Adrenal gland (tissue), 12 donors: ENCODE data around the gene EXOC3. TPM values are rescaled to one million over a fixed set of nuclear protein-coding genes. Genes with fewer than 3 reads are reported as not detected.
"Not testable (repeated sequence)": the region's sequence is repeated elsewhere in the genome, so short reads cannot be mapped to it uniquely, and the experiment has no call there.

Experiments used
- DNase-seq, 7 donors: peaks; one replicate each; pipeline ENCODE4 v3.0.0-alpha.2; 2019 to 2020
- H3K27ac ChIP-seq, 5 donors: fragments of 200-600 bp; sonication (generic) in 4 of 5; 1 replicate in 3 of 5; 2 replicates in 2 of 5; pipeline versions ENCODE4 v1.5.1 to v1.8.0; 2016 to 2020; ENCODE audit warnings: mild to moderate bottlenecking in 1 of 5
- H3K27me3 ChIP-seq: fragments of 200-600 bp; 2 replicates; pipeline ENCODE4 v1.8.0; 2021
- H3K36me3 ChIP-seq, 2 donors: fragments of 200-600 bp; replicated peaks in 1 of 2; 1 replicate in 1 of 2; 2 replicates in 1 of 2; pipeline versions ENCODE4 v1.5.1 to v1.8.0; 2018 to 2022
- H3K4me1 ChIP-seq, 2 donors: fragments of 200-600 bp; replicated peaks in 1 of 2; 1 replicate in 1 of 2; 2 replicates in 1 of 2; pipeline versions ENCODE4 v1.5.1 to v1.8.0; 2018 to 2021
- H3K4me3 ChIP-seq, 4 donors: fragments of 200-600 bp; sonication (generic) in 3 of 4; one replicate each; pipeline ENCODE4 v1.5.1; 2016 to 2018
- H3K9me3 ChIP-seq, 3 donors: fragments of 200-600 bp; sonication (generic) in 1 of 3; replicated peaks in 1 of 3; 1 replicate in 2 of 3; 2 replicates in 1 of 3; pipeline versions ENCODE4 v1.5.1 to v1.8.0; 2016 to 2021
- POLR2A ChIP-seq, 2 donors: fragments of 450-650 bp; IDR thresholded peaks; one replicate each; pipeline ENCODE4 v1.6.1; 2017; ENCODE audit warnings: antibody characterized with exemption in 2 of 2, mild to moderate bottlenecking in 2 of 2, moderate library complexity in 1 of 2
- WGBS, 4 donors: extraction: QIAGEN DNeasy Blood & Tissue Kit in 2 of 4; methylation state at CpG; one replicate each; pipeline versions ENCODE4 v1.1.5 to v1.1.7; 2013 to 2017; 5-methylcytosine and 5-hydroxymethylcytosine counted together
- intact Hi-C, 2 donors: fragments of 100-400 bp; cut with DNase I; formaldehyde crosslinking; loops; one replicate each; pipeline versions ENCODE4 v1.14.1 to v1.15.0; 2022 to 2023
- polyA plus RNA-seq, 3 donors: library from polyadenylated mRNA; stranded (reverse); fragments of 200-250 nt in 2 of 3; fragments of 350-450 nt in 1 of 3; fragmentation: Illumina TruSeq in 1 of 3; extraction: RNeasy Lipid Tissue Mini Kit (QIAGEN cat#74804) in 1 of 3; gene quantifications; one replicate each; pipeline ENCODE4 v1.2.3, GENCODE V29; 2013 to 2014
- total RNA-seq, 9 donors: library from RNA; depleted of rRNA in 4 of 9; stranded (reverse); fragments of >200 nt in 4 of 9; fragments of 120-200 nt in 1 of 9; fragmentation: NEBNext Ultra II Directional in 1 of 9; extraction: Animal tissue kit (Norgen Biotek cat#: 25700) in 1 of 9; gene quantifications; one replicate each; pipeline versions ENCODE4 v1.1.0 to v1.2.4, GENCODE V29; 2013 to 2023
- TF ChIP-seq, protein P1 (sequence below), 6 experiments: fragments of 450-650 bp in 4 of 6; fragments of 200-600 bp in 2 of 6; sonication (generic) in 1 of 6; IDR thresholded peaks; 1 replicate in 5 of 6; 2 replicates in 1 of 6; pipeline versions ENCODE4 v1.5.1 to v1.8.0; 2016 to 2021; ENCODE audit warnings: antibody characterized with exemption in 6 of 6, mild to moderate bottlenecking in 2 of 6, moderate library complexity in 1 of 6
- donor health status: healthy with polysubstance abuse.
- donor health status: Bipolar disorder and iron deficiency.
- donor health status: DM: yes; HTN: yes; CAD: no.
- donor health status: DM: no; HTN: no; CAD: no.
- donor health status: DM: no; HTN: no; CAD: no.
- donor health status: DM: yes; HTN: yes; CAD: no.

The EXOC3 gene
- total and polyA plus RNA-seq, 12 donors, result 24.7 to 66.4 (median 42.7) TPM

DNA sequence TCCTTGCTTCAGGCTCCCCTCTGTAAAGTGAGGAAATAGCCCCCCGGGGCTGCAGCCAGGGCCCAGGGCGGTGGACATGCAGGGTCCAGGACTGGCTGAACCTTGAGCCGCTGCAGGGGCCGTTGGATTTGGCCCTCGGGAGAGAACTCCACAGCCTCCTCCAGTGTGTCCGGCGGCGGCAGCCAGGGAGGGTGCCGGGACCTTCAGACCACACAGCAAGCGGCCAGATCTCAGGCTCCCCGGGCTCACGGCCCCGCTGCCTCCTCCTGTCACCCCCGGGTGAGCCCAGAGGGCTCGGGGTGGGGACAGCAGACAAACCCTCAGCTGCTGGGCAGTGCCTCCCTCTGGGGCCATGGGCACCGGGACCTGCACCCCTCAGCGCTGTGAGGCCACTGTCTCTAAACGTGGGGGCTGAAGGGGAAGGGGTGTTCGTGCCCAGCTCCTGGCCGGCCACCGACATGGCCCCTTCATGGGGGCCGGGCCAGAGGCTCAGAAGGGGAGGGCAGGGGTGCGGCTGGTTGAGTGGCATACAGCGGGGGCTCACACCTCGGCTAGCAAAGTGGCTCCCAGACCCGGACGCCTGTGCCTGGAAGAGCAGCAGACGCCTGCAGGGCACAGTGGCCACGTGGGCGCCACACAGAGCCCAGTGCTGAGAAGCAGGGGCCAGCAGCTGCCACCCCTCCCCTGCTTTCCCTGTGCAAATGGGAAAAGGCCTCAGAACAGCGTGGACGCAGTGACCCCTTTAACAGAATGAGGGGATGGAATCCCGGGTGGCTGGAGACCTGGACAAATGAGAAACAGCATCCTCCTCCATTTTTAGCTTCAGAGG is 61.6 kb downstream of the EXOC3 start:
- Histone ChIP-seq H3K4me1 (no peaks in the 10 kb centered on the region), H3K36me3 (no peaks in the 10 kb centered on the region), H3K27ac (no peak overlapping the region), H3K4me3 (no peak overlapping the region), H3K27me3 (peaks cover 7% of the 10 kb centered on the region), H3K9me3 (no peaks in the 10 kb centered on the region)
- WGBS, 4 donors, result 36 to 76% (median 64%) methylated on average over 8 to 33 of the region's 33 CpGs
- DNase-seq, result no peak
- TF ChIP-seq, protein P1, sequence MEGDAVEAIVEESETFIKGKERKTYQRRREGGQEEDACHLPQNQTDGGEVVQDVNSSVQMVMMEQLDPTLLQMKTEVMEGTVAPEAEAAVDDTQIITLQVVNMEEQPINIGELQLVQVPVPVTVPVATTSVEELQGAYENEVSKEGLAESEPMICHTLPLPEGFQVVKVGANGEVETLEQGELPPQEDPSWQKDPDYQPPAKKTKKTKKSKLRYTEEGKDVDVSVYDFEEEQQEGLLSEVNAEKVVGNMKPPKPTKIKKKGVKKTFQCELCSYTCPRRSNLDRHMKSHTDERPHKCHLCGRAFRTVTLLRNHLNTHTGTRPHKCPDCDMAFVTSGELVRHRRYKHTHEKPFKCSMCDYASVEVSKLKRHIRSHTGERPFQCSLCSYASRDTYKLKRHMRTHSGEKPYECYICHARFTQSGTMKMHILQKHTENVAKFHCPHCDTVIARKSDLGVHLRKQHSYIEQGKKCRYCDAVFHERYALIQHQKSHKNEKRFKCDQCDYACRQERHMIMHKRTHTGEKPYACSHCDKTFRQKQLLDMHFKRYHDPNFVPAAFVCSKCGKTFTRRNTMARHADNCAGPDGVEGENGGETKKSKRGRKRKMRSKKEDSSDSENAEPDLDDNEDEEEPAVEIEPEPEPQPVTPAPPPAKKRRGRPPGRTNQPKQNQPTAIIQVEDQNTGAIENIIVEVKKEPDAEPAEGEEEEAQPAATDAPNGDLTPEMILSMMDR (IDR thresholded peaks at IDR 0.05), result no peak
- TF ChIP-seq POLR2A (IDR thresholded peaks at IDR 0.05), result no peak
- intact Hi-C loops, result no loop called here

DNA sequence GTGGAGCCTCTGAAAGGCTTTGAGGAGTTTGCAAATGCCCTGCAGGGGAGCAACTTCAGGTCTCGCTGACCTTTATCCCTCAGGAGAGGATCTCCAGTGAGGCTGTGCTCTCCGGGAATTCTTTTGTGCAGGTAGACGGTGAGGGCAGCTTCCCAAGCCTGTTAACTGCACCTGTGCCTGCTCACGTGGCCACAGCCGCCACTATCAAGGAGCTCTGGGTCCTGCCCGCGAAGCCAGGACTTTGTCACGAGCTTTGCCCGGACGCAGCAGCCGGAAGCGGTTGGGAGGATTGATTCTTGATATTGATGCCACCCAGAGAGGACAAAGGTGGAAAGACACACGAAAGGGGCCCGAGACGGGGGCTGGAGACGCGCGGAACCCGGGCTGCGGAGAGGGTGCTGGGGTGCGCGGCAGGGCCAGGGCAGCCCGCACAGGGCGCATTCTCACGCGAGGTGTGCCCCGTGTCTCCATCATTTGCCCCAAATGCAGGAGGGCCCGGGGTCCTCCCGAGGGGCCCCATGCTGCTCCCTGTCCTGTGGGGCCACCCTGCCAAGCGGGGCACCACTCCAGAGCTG is 63.1 kb downstream of the EXOC3 start:
- Histone ChIP-seq H3K4me1 (no peaks in the 10 kb centered on the region), H3K9me3 (no peaks in the 10 kb centered on the region), H3K36me3 (no peaks in the 10 kb centered on the region), H3K4me3 (no peak overlapping the region), H3K27ac (no peak overlapping the region), H3K27me3 (peaks cover 7% of the 10 kb centered on the region)
- TF ChIP-seq, protein P1 (IDR thresholded peaks at IDR 0.05), result no peak
- TF ChIP-seq POLR2A (IDR thresholded peaks at IDR 0.05), result no peak
- intact Hi-C loops, result no loop called here
- no peak for DNase-seq
- 61 to 72% (median 70%) methylated on average over 18 to 30 of the region's 30 CpGs for WGBS, 4 donors

DNA sequence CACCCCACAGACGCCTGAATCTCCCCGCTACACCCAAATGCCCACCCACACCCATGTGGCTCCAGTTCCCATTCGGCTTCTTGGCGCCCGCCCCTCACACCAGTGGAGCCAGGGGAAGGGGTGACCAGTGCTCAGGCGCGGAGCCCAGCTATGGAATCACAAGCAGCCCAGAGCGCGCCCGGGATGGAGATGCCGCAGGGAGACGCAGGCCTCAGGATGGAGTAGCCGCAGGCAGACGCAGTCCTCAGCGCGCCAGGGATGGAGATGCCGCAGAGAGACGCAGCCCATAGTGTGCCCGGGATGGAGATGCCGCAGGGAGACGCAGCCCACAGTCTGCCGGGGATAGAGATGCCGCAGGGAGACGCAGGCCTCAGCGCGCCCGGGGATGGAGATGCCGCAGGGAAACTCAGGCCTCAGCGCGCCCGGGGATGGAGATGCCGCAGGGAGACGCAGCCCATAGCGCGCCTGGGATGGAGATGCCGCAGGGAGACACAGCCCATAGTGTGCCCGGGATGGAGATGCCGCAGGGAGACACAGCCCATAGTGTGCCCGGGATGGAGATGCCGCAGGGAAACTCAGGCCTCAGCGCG is 65.1 kb downstream of the EXOC3 start:
- H3K36me3 ChIP-seq, H3K27me3 ChIP-seq, H3K4me3 ChIP-seq, H3K4me1 ChIP-seq, intact Hi-C loops, DNase-seq, H3K9me3 ChIP-seq, H3K27ac ChIP-seq: not testable (repeated sequence)
- WGBS, 4 donors, result 92 to 96% (median 95%) methylated on average over 42 of the region's 42 CpGs

DNA sequence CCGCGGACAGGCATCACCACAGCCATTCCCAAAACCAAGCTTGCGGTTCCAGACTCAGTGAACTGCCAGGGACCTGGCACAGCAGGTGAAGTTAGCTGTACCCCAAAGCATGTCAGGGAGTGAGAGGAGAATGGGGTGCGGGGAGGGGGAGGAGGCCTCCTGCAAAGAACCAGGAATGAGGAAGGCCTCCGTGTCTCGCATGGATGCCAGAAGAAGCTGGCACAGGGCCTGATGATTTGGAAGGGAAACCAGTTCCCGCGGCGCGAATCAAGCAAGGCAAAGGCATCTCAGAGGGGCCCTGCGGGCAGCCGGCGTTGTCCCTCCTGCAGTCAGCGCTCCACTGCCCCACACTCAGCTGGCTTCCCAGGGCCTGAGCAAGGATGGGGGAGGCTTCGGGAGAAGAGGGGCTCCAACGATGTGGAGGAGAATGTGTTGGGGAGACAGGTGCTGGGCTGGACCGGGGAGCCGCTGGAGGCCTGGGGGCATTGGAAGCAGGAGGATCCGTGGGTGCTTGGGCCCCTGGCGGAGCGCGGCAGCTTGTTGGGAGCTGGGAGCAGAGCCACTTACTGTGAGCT is 66.7 kb downstream of the EXOC3 start:
- H3K27me3 ChIP-seq, result peaks cover 13% of the 10 kb centered on the region
- intact Hi-C loops, result no loop called here

More for the DNA sequence above, 66.7 kb downstream of the EXOC3 start:
- Histone ChIP-seq H3K4me1 (no peaks in the 10 kb centered on the region), H3K4me3 (no peak overlapping the region), H3K36me3 (no peaks in the 10 kb centered on the region), H3K9me3 (no peaks in the 10 kb centered on the region), H3K27ac (no peak overlapping the region)
- 81 to 93% (median 84%) methylated on average over 12 to 22 of the region's 22 CpGs for WGBS, 4 donors
- TF ChIP-seq, protein P1 (IDR thresholded peaks at IDR 0.05), result no peak
- TF ChIP-seq POLR2A (IDR thresholded peaks at IDR 0.05), result no peak
- no peak for DNase-seq
